Endometrial microvascular endothelial cells (primary cell): ENCODE data around the gene BANP. TPM values are rescaled to one million over a fixed set of nuclear protein-coding genes. Genes with fewer than 3 reads are reported as not detected.
"Not testable (repeated sequence)": the region's sequence is repeated elsewhere in the genome, so short reads cannot be mapped to it uniquely, and the experiment has no call there.

Experiments
- in situ Hi-C: cut with HindIII; loops from 2 replicates; pipeline ENCODE4 v1.10.0; 2017; ENCODE audit warnings: low sequenced_read_pairs, low pct_unique_long_range_greater_than_20kb; ENCODE audit errors: inconsistent ontology term
- total RNA-seq: library from RNA; depleted of rRNA; stranded (reverse); fragments of >200 nt; gene quantifications from one replicate; pipeline ENCODE4 v1.2.3, GENCODE V29; 2015; ENCODE audit errors: inconsistent ontology term

The BANP gene
- total RNA-seq, 1 donor from 2014 or later: 18.8 TPM

GRCh38 chr16:87983072-87983736 is 32.0 kb downstream of the BANP start:
- in situ Hi-C loops: not testable (repeated sequence)

GRCh38 chr16:87983737-87984097 is 32.5 kb downstream of the BANP start:
- in situ Hi-C loops: not testable (repeated sequence)

- in situ Hi-C loops: not testable (repeated sequence)
Measured at GRCh38 chr16:87984180-87984579, 32.9 kb downstream of the BANP start.

GRCh38 chr16:87984632-87985267 is 33.5 kb downstream of the BANP start:
- in situ Hi-C loops: no loop called here

GRCh38 chr16:87985493-87985892 is 34.3 kb downstream of the BANP start:
- in situ Hi-C loops: not testable (repeated sequence)

GRCh38 chr16:87986361-87986849 is 35.2 kb downstream of the BANP start:
- in situ Hi-C loops: not testable (repeated sequence)

- in situ Hi-C loops: not testable (repeated sequence)
Measured at GRCh38 chr16:87988596-87988995, 37.4 kb downstream of the BANP start.

GRCh38 chr16:87990254-87990653 is 39.0 kb downstream of the BANP start:
- in situ Hi-C loops: not testable (repeated sequence)

GRCh38 chr16:87992142-87992541 is 40.9 kb downstream of the BANP start:
- in situ Hi-C loops: not testable (repeated sequence)

GRCh38 chr16:87993901-87994300 is 42.7 kb downstream of the BANP start:
- in situ Hi-C loops: no loop called here

GRCh38 chr16:87995644-87996043 is 44.4 kb downstream of the BANP start:
- in situ Hi-C loops: no loop called here

- in situ Hi-C loops: no loop called here
Measured at GRCh38 chr16:87996962-87997880, 46.0 kb downstream of the BANP start.

- in situ Hi-C loops: not testable (repeated sequence)
Measured at GRCh38 chr16:87998184-87998793, 47.1 kb downstream of the BANP start.

- in situ Hi-C loops: not testable (repeated sequence)
Measured at GRCh38 chr16:87998992-87999391, 47.8 kb downstream of the BANP start.

GRCh38 chr16:88002211-88002610 is 51.0 kb downstream of the BANP start:
- in situ Hi-C loops: no loop called here

GRCh38 chr16:88002749-88003148 is 51.5 kb downstream of the BANP start:
- in situ Hi-C loops: no loop called here

- in situ Hi-C loops: no loop called here
Measured at GRCh38 chr16:88003316-88003715, 52.1 kb downstream of the BANP start.

GRCh38 chr16:88003736-88004135 is 52.5 kb downstream of the BANP start:
- in situ Hi-C loops: no loop called here

GRCh38 chr16:88004391-88004790 is 53.2 kb downstream of the BANP start:
- in situ Hi-C loops: no loop called here
